ENCODE measurements around the gene ADA.
"Not testable (repeated sequence)": the region's sequence is repeated elsewhere in the genome, so short reads cannot be mapped to it uniquely, and the experiment has no call there.

ADA gene
- 15.0 to 59.2 (median 37.6) reads per million in 9 experiments for total RNA-seq

- Mint-ChIP-seq H3K9me3 (no peaks in the 10 kb centered on the region), H3K27me3 (no peaks in the 10 kb centered on the region), H3K36me3 (ENCODE audit: insufficient read depth) (peaks cover 3% of the 10 kb centered on the region), H3K27ac (peak within 1 kb of the TSS; percentile 92 to 98), H3K4me3 (peak within 1 kb of the TSS; percentile 86 to 90), H3K4me1 (ENCODE audit: low read depth in 2 of 2) (peaks cover 43 to 50% of the 10 kb centered on the region in 2 donors)
- DNase-seq (peak; percentile 32 to 45 (median 42)), ATAC-seq (replicated peaks) (peak; percentile 68)
Observed at GRCh38 chr20:44651684-44652423, at the start of gene ADA. TSS of gene ADA (minus strand) at chr20:44651699. CDS start at chr20:44651607, 92 bp downstream.

- Mint-ChIP-seq H3K36me3 (ENCODE audit: insufficient read depth) (peaks cover 4% of the 10 kb centered on the region), H3K4me3 (no peak overlapping the region), H3K27ac (no peak overlapping the region), H3K4me1 (ENCODE audit: low read depth in 2 of 2) (no peaks in the 10 kb centered on the region), H3K27me3 (peaks cover 8 to 28% of the 10 kb centered on the region in 2 donors), H3K9me3 (no peaks in the 10 kb centered on the region)
- DNase-seq: no peak
- ATAC-seq (replicated peaks): no peak
Observed at GRCh38 chr20:44700306-44700705, 48.8 kb upstream of the ADA start.

GRCh38 chr20:44698351-44698750 lies 46.9 kb upstream of the ADA start:
- H3K4me3 Mint-ChIP-seq: no peak overlapping the region
- DNase-seq (no peak), ATAC-seq (replicated peaks) (no peak)
- no peaks in the 10 kb centered on the region for H3K36me3 Mint-ChIP-seq (ENCODE audit: insufficient read depth)
- H3K27me3 Mint-ChIP-seq: peaks cover under 1 to 18% of the 10 kb centered on the region in 2 donors
- H3K27ac Mint-ChIP-seq: no peak overlapping the region
- no peaks in the 10 kb centered on the region for H3K9me3 Mint-ChIP-seq
- no peaks in the 10 kb centered on the region for H3K4me1 Mint-ChIP-seq (ENCODE audit: low read depth in 2 of 2)

- not testable (repeated sequence) for H3K4me3 Mint-ChIP-seq; H3K36me3 Mint-ChIP-seq (ENCODE audit: insufficient read depth); H3K9me3 Mint-ChIP-seq; ATAC-seq (replicated peaks); DNase-seq; H3K4me1 Mint-ChIP-seq (ENCODE audit: low read depth in 2 of 2)
- Mint-ChIP-seq H3K27me3 (peaks cover 0 to 12% of the 10 kb centered on the region in 2 donors), H3K27ac (peak overlapping the region in 1 of 2 donors; percentile 31)
Observed at GRCh38 chr20:44697041-44697440, 45.5 kb upstream of the ADA start.

GRCh38 chr20:44696315-44696714 lies 44.8 kb upstream of the ADA start:
- H3K4me3 Mint-ChIP-seq: no peak overlapping the region
- no peak for ATAC-seq (replicated peaks)
- H3K36me3 Mint-ChIP-seq (ENCODE audit: insufficient read depth): no peaks in the 10 kb centered on the region
- no peaks in the 10 kb centered on the region for H3K4me1 Mint-ChIP-seq (ENCODE audit: low read depth in 2 of 2)
- no peak for DNase-seq
- peak overlapping the region in 1 of 2 donors; percentile 31 for H3K27ac Mint-ChIP-seq
- H3K27me3 Mint-ChIP-seq: peaks cover 2 to 7% of the 10 kb centered on the region in 2 donors
- H3K9me3 Mint-ChIP-seq: no peaks in the 10 kb centered on the region

DNA sequence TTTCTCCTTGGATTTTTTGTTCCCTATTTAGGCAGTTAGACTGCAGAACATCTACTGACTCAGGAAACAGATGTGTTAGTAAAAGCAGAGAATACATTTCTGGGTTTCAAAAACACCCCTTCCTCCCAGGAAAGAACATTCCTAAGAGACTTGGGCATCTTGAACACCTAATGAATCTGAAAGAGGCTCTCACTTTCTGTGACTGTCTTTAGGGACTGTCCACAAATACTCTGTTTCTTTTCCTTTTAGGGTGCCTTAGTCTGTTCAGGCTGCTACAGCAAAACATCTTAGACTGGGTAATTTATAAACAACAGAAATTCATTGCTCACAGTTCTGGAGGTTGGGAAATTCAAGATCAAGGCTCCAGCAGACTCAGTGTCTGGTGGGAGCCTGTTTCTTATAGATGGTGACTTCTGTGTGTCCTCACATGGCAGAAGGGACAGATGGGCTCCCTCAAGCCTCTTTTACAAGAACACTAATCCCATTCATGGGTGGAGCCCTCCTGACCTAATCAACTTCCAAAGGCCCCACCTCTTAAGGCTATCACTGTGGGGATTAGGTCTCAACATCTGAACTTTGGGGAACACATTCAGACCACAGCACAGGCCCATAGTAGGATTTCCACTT lies 44.3 kb upstream of the ADA start:
- DNase-seq (no peak), ATAC-seq (replicated peaks) (no peak)
- H3K27ac Mint-ChIP-seq: no peak overlapping the region
- H3K4me1 Mint-ChIP-seq (ENCODE audit: low read depth in 2 of 2): no peaks in the 10 kb centered on the region
- peaks cover 2 to 7% of the 10 kb centered on the region in 2 donors for H3K27me3 Mint-ChIP-seq
- no peaks in the 10 kb centered on the region for H3K9me3 Mint-ChIP-seq
- no peak overlapping the region for H3K4me3 Mint-ChIP-seq
- H3K36me3 Mint-ChIP-seq (ENCODE audit: insufficient read depth): no peaks in the 10 kb centered on the region

DNA sequence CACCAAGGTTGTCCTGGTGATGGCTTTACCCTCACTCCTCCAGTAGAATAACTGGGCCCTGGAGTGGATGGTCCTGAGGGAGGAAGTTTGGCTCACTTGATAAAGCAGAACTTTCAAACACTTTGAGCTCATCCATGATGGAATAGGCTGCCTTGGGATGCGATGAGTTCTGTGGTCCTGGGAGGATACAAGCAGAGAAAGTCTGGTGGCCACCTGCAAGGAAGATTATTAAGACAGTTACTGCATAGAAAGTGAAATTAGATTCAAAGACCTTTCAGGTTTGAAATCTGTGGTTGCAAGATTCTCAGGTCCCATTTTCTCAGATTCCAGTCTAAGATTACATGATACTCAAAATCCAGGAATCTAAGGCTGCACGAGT lies 43.8 kb upstream of the ADA start:
- no peaks in the 10 kb centered on the region for H3K9me3 Mint-ChIP-seq

GRCh38 chr20:44694159-44694558 lies 42.7 kb upstream of the ADA start:
- Mint-ChIP-seq H3K4me3 (no peak overlapping the region), H3K27ac (no peak overlapping the region), H3K9me3 (no peaks in the 10 kb centered on the region), H3K4me1 (ENCODE audit: low read depth in 2 of 2) (no peaks in the 10 kb centered on the region), H3K36me3 (ENCODE audit: insufficient read depth) (no peaks in the 10 kb centered on the region), H3K27me3 (peaks cover 7 to 9% of the 10 kb centered on the region in 2 donors)
- DNase-seq (no peak), ATAC-seq (replicated peaks) (no peak)

More for the DNA sequence above, 43.8 kb upstream of the ADA start:
- Mint-ChIP-seq H3K36me3 (ENCODE audit: insufficient read depth) (no peaks in the 10 kb centered on the region), H3K27ac (no peak overlapping the region), H3K27me3 (peaks cover 0 to 7% of the 10 kb centered on the region in 2 donors), H3K4me1 (ENCODE audit: low read depth in 2 of 2) (no peaks in the 10 kb centered on the region), H3K4me3 (no peak overlapping the region)
- DNase-seq (no peak), ATAC-seq (replicated peaks) (no peak)

DNA sequence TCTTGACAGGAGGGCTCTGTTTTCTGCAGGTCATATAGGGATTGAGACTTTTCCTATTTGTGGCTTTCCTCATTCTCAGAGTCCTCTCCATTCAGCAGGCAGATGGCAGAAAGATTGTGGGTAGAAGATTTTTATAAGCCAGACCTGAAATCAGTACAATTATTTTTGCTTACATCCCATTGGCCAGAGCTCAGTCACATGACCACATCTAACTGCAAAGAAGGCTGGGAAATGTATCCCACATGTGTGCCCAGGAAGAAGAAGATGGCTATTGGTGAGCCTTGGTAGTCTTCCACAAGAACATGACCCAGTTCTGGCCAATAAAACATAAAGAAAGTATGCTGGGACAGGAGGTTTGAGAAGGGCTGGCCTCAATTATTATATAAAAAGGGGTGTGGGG lies 42.1 kb upstream of the ADA start:
- H3K4me3 Mint-ChIP-seq: no peak overlapping the region
- no peaks in the 10 kb centered on the region for H3K36me3 Mint-ChIP-seq (ENCODE audit: insufficient read depth)
- no peaks in the 10 kb centered on the region for H3K4me1 Mint-ChIP-seq (ENCODE audit: low read depth in 2 of 2)
- peaks cover 7 to 12% of the 10 kb centered on the region in 2 donors for H3K27me3 Mint-ChIP-seq
- no peaks in the 10 kb centered on the region for H3K9me3 Mint-ChIP-seq
- DNase-seq (no peak), ATAC-seq (replicated peaks) (no peak)
- H3K27ac Mint-ChIP-seq: no peak overlapping the region

DNA sequence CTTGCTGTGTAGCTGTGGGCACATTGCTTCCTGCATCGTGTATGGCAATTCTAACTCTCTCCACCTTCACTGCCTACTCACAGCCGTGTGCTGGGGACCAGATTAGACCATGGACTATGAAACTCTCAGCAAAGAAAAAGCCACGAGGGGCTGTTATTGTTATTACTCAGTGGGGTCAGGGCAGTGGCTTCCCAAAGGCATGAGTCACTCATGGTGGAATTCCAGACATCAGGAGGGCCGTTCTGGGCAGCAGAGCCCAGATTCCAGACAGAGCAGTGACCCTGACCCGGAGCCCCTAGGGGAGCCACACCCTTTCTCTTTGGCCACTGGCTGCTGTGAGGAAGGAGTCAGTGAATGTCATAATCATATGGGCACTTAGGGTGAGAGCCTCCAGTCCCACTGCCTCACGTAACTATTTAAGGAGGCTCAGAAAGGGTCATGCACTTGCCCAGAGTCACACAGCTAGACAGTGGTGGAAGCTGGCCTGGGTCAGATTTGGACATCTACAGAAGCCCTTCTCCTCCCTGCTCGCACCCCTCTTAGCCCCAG lies 41.5 kb upstream of the ADA start:
- H3K36me3 Mint-ChIP-seq (ENCODE audit: insufficient read depth): no peaks in the 10 kb centered on the region
- peaks cover 7 to 15% of the 10 kb centered on the region in 2 donors for H3K27me3 Mint-ChIP-seq
- no peak overlapping the region for H3K27ac Mint-ChIP-seq
- H3K4me3 Mint-ChIP-seq: no peak overlapping the region
- no peaks in the 10 kb centered on the region for H3K4me1 Mint-ChIP-seq (ENCODE audit: low read depth in 2 of 2)
- DNase-seq (no peak), ATAC-seq (replicated peaks) (no peak)
- no peaks in the 10 kb centered on the region for H3K9me3 Mint-ChIP-seq

DNA sequence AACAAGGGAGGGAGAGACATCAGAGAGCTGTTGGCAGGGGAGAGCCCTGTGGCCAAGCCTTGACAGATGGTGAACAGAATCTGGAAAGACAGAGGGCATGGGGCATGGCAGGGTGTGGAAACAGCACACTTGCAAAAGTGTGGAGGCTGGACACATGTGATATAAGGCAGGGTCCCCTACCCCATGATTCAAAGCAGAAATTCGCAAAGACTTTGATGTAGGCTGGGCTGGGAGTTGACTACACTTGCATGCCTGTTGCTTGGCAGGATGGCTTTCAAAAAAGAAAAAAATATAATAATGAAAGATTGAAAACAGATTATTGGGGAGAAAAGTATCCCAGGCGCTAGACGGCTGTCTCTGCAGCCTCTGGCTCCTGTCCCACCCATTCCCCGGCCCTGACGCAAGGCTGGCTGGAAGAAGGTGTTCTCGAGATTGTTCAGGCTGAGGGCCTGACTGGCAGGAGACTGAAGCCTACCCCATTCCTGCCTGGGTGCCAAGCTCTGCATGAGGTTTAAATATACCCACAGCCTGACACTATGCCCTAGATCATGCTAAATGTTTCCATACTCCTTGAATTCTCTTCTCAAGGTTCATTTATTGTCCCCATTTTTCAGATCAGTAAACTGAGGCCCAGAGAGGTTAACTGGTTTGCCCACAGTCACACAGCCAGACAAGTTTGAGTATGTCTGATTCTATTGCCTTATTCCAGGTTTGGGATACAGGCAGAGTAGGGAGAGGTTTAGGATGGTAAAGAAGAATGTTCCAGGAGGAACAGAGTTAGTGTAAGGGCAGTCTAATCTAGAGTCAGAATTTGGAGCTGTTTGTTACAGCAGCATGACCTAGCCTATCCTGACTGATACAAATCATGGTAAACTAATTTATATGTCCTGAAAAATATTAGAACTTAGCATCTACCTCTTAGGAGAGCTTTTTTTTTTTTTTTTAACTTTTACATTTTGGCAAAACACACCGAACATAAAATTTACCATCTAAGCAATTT lies 40.2 kb upstream of the ADA start:
- Mint-ChIP-seq H3K27ac (no peak overlapping the region), H3K9me3 (no peaks in the 10 kb centered on the region), H3K27me3 (peaks cover 17 to 27% of the 10 kb centered on the region in 2 donors), H3K4me3 (no peak overlapping the region), H3K36me3 (ENCODE audit: insufficient read depth) (no peaks in the 10 kb centered on the region), H3K4me1 (ENCODE audit: low read depth in 2 of 2) (no peaks in the 10 kb centered on the region)
- DNase-seq: no peak
- ATAC-seq (replicated peaks): no peak

GRCh38 chr20:44690781-44691423 lies 39.4 kb upstream of the ADA start:
- DNase-seq (no peak), ATAC-seq (replicated peaks) (no peak)
- Mint-ChIP-seq H3K9me3 (no peaks in the 10 kb centered on the region), H3K27me3 (peaks cover 17 to 29% of the 10 kb centered on the region in 2 donors), H3K36me3 (ENCODE audit: insufficient read depth) (no peaks in the 10 kb centered on the region), H3K4me3 (no peak overlapping the region), H3K4me1 (ENCODE audit: low read depth in 2 of 2) (no peaks in the 10 kb centered on the region), H3K27ac (no peak overlapping the region)

- Mint-ChIP-seq H3K27ac (no peak overlapping the region), H3K27me3 (peaks cover 22 to 37% of the 10 kb centered on the region in 2 donors), H3K9me3 (no peaks in the 10 kb centered on the region), H3K4me1 (ENCODE audit: low read depth in 2 of 2) (peaks cover 4 to 6% of the 10 kb centered on the region in 2 donors), H3K4me3 (no peak overlapping the region), H3K36me3 (ENCODE audit: insufficient read depth) (no peaks in the 10 kb centered on the region)
- ATAC-seq (replicated peaks) (no peak), DNase-seq (no peak)
Observed at GRCh38 chr20:44689809-44690208, 38.3 kb upstream of the ADA start.
